ENCODE data around the gene YY1AP1. TPM values are rescaled to one million over a fixed set of nuclear protein-coding genes. Genes with fewer than 3 reads are reported as not detected.
"Not testable (repeated sequence)": the region's sequence is repeated elsewhere in the genome, so short reads cannot be mapped to it uniquely, and the experiment has no call there.

YY1AP1 gene
- total RNA-seq, 1 donor from 2014 or later, result 91.7 TPM

DNA sequence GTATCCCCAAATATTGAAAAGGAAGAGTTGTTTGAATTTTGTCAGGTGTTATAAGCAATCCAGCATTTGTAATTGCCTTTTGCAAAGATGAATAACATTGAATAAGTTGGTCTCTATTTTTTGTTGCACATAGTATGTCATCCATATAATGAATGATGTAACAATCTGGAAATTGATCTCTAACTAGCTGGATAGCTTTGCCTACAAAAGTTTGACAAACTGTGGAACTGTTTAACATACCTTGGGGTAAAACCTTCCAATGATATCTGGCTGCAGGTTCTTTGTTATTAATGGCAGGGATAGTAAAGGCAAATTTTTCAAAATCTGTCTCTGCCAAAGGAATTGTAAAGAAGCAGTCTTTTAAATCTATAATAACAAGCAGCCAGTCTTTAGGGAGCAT, 8.0 kb upstream of the YY1AP1 start:
- no peak for DNase-seq (ENCODE audit: low spot score)

DNA sequence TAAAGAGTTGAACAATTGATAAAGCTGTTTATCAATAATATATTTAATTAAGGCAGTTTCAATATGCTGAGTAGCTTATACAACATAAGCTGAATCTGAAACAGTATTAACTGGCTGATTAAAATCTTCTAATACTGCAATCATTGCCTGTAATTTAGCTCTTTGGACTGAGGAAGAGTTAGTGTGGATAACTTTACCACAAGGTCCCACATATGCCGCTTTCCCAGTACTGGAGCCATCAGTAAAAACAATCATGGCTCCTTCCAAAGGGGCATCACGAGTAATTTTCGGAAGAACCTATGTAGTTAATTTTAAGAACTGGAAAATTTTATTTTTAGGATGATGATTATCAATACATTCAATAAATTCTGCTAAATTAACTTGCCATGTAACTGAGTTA, 7.0 kb upstream of the YY1AP1 start:
- no peak for DNase-seq (ENCODE audit: low spot score)

DNA sequence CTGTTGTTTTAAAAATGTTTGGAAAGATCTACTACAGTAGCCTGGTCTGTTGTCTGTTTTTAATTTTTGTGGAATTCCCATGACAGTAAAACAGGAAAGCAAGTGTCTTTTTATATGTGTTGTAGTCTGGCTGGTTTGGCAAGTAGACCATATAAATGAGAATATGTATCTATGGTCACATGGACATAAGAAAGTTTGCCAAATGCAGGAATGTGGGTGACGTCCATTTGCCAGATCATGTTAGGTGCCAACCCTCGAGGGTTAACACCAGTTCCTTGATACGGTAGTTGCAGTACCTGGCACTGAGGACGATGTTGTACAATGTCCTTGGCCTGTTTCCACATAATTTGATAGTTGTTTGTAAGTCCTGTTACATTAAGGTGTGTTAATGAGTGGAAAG, 6.5 kb upstream of the YY1AP1 start:
- no peak for DNase-seq (ENCODE audit: low spot score)

DNA sequence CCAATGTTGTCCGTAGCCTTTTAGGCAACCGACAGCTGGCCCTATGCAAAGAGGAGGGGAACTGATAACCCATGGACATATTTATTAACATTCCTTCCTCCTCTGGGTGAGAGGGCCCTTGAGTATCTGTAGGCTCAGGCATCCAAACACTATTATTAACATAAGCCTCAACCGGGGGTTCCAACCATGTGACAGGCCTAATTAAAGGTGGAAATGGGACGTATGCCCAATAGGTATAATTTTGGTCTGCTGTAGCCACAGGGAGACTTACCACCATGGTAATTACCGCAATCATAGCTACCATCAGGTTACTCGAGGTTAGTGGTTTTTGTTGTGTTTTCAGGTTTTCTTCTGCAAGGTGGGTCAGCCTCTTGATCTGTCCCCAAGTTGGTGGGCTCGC, 5.6 kb upstream of the YY1AP1 start:
- no peak for DNase-seq (ENCODE audit: low spot score)

DNA sequence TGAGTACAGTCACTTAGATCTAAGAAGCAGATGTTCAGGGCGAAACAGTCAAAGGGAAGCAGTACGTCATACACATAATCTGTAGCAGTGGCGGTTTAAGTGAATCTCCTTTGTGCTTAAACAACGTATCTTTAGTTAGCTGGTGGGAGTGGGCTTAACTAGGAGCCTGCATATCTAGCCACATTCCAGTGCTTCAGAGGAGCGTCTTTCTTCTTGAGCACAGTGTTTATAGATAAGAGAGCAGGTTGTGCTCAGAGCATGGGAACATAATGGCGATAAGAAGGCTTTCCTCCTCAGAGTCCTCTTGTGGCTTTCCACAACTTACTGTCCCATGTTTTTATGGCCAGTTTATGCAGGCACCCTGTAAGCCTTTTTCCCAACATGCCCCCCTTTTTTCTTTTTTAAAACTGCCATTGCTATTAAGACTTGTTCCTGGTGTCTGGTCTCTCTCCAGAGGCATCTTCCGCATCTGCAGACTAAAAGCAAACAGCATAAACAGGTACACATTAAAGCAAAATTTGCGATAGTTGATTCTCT, 3.5 kb upstream of the YY1AP1 start:
- no peak for DNase-seq (ENCODE audit: low spot score)

DNA sequence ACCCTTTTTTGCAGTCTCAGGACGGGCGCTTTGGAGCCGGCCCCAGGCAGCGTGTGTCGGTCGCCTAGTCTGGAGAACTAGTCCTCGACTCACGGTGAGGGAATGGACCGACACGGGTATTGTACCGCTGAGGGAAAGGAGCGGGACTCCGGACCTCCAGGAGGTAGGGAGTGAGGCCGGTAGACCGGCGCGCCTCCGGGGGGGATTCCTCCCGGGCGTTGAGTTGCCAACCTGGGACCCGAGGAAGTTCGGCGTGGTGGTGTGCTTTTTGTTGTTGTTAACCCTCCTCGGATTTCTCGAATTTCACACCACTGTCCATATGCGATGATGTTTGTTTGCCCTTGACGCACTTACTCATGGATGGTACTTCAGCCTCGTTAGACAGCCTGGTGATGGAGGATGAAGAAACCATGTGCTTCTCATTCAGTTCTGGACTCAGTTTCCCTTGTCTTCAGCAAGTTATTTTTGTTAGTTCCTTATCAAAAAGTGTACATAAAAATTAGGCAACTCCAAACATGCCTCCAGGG, 570 bp upstream of the YY1AP1 start, which contains the start of gene DAP3:
Gene DAP3, plus strand, starts transcription at position 11 of the 527 bp plus-strand sequence. CDS start 20,689 bp downstream, outside the sequence.
- peak; percentile 87 for DNase-seq (ENCODE audit: low spot score)

DNA sequence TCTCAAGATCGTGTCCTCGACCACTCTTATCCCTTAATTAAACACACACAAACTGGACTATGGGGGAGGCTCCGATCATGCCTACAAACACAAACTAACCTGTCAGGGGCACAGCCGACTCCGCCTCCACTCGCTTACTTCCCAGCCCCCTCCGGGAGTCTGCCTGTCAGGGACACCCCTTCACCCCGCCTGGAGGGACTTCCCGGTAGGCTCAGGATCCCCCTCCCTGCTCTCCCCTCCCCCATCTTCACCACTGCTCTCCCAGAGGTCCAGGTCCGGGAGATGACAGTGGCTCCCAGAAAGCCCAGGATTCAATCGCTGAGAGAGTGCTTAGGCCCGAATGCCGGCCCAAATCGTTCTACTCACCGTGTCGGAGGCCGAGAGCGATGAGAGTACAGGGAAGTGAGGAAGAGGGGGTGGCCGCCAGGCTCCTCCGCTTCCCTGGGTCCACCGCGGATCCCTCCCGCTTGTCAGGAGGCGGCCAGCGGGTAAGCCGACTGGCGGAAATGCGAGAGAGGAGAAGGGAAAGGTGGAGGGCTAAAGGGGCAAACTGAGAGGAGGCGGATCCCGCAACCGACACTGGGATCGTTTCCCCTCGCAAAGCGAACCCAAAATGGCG, 760 bp downstream of the YY1AP1 start:
- peak; percentile 67 for DNase-seq (ENCODE audit: low spot score)

DNA sequence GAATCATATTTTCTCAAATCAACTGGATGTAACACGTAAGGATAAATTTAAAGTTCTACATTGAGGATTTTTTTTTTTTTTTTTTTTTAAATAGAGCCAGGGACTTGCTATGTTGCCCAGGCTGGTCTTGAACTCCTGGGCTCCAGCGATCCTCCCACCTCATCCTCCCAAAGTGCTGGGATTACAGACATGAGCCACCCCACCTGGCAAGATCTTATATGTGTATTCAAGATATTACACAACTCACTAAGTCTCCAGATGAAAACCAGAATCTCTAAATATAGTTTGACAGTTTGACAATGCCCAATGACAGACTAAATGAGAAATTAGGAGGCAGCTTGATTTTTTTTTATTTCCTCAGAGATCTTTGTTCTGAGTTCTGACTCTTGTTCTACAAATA, 6.8 kb downstream of the YY1AP1 start:
- no peak for DNase-seq (ENCODE audit: low spot score)

DNA sequence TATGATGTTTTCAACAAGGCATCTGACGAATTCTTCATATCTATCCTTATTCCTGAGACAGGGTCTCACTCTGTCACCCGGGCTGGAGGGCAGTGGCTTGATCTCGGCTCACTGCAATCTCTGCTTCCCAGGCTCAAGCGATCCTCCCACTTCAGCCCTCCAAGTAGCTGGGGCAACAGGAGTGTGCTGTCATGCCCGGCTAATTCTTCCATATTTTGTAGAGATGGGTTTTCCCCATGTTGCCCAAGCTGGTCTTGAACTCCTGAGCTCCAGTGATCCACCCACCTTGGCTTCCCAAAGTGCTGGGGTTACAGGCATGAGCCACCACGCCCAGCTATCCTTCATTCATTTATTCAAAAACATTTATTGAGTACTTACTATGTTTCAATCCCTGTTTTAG, 8.0 kb downstream of the YY1AP1 start:
- DNase-seq (ENCODE audit: low spot score), result no peak

DNA sequence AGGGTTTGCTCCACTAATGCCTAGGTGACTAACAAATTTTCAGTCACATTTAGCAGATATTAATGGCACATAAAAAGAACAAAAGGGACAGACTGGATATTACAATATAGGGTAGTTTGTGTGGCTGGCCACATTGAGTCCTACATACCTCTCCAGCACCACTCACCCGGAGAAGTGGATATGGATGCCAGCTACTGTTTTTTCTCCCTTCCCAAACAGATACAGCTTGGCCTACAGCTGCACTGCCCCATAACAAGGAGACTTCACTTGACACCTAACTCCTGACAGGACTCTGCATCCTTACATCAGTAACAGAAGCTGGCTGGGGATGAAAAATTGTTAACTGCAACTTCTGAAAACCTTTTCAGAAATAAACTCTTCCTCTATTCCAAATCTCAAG, 9.6 kb downstream of the YY1AP1 start:
- not testable (repeated sequence) for DNase-seq (ENCODE audit: low spot score)

DNA sequence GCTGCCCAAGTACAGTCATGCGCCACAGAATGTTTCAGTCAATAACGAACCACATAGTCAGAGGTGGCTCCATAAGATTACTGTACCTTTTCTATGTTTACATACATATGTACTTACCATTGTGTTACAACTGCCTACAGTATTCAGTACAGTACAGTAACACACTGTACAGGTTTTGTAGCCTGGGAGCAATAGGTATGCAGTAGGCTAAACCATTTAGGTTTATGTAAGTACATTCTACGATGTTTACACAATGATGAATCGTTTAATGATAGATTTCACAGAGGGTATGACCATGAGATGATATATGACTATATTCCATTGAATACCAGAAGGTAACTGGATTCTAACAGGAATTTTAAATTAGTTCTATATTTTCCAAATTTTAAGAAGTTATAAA, 10.5 kb downstream of the YY1AP1 start:
- DNase-seq (ENCODE audit: low spot score), result no peak

DNA sequence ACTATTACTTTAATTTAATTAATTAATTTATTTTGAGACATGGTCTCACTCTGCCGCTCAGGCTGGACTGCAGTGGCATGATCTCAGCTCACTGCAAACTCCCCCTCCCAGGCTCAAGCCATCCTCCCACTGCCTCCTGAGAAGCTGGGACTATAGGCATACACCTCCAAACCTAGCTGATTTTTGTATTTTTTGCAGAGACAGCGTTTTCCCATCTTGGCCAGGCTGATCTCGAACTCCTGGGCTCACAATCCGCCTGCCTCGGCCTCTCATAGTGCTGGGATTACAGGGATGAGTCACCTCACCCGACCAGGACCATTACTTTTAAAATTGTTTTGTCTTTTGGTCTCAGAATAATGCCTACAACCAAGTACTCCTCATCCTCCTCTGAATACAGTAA, 15.6 kb downstream of the YY1AP1 start:
- DNase-seq (ENCODE audit: low spot score), result no peak

DNA sequence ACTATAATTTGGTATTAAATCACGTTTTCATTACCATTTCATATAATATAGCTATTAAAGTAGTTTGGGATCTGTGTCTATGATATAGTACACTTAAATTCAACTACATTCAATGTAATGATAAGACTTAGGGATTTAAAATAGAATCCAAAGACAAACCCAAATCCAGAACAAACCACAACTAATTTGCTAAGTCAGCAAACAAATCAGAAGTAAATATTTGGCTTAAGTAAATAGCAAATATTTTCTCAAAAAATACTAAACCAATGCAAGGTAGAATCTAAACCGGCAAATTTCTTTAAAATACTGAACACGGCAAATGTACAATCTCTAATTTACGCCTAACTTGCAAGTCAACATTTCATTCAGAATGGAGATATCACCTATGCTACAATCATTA, 16.8 kb downstream of the YY1AP1 start:
- no peak for DNase-seq (ENCODE audit: low spot score)

DNA sequence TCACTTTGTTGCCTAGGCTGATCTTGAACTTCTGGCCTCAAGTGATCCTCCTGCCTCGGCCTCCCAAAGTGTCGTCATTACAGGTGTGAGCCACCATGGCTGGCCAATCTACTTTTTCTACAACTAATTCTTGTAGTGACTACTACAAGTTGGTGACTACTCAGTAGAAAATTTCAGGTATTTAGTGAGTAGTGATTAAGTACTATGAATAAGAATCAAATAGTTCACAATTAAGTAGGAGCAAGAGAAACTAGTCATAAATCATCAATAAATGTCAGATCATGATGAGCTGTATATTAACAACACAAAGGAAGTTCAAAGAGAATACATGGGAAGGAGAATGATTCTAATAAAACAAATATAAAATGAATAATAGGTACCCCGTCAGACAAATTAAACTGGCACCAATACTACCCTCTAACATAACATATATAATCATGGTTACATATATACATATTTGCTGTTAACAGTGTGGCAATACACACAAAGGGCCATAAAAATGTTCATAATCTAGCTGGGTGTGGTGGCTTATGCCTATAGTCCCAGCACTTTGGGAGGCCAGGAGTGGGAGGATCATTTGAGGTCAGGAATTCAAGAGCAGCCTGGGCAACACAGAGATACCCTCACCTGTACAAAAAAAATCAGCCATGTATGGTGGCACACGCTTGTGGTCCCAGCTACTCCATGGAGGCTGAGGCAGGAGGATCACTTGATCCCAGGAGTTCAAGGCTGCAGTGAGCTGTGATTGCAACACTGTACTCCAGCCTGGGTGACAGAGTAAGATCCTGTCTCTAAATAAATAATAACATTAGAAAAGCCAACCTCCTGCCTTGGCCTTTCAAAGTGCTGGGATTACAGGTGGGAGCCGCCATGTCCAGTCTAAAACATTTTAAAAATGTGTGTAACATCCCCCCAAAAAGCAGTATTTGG, 19.1 kb downstream of the YY1AP1 start:
- DNase-seq (ENCODE audit: low spot score), result no peak

DNA sequence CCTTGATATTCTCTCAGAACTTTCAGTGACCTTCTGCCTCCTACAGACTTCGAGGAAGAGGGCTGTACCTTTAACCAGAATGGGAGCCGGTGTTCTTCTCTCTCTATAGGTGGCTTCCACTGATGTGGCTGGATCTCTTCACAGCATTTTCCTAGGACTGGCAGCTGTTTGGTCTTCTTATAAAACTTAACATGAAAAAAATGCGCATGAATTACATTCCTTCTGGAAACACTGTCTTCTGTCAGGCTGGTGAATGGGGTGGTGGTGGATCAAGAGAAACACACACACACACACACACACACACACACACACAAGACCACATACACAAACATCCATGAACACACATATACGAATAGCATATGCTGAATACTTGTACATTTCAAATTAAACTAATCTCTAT, 27.3 kb downstream of the YY1AP1 start:
- not testable (repeated sequence) for DNase-seq (ENCODE audit: low spot score)

DNA sequence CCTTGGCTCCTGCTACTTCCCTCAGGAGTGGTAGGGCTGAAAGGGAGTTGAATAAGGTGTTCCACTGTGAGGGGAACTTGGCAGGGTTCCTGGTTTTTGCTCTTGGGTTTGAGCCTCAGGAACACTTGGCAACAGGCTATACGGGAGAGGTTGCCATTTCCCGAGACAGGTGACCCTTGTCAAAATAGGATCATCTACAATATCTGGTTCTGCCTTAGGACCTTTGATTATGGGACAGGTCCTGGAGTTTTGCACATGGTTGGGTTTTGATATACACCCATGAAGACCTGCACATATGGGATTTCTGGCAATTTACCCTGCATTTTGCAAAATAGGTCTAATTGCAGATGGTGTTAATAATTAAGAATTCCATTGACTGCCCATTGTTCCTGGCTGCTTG, 31.1 kb downstream of the YY1AP1 start:
- no peak for DNase-seq (ENCODE audit: low spot score)

DNA sequence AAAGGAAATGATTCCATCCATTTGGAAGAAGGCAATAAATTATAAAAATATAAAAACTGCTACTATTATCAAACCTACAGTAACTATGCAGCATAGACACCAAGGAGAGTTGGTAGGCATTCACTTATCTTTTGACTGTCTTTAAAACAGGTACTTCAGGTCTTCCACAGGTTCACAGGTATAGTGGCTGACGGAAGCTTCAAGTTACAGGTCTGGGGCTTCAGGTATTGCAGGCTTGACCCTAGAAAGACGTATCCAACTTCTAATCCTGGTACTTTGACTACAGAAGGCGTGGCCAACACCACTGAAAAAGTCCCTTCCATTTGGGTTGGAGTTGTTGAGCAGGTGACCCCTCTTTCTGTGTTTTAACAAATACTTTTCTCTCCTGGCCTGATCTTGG, 35.6 kb downstream of the YY1AP1 start:
- no peak for DNase-seq (ENCODE audit: low spot score)

DNA sequence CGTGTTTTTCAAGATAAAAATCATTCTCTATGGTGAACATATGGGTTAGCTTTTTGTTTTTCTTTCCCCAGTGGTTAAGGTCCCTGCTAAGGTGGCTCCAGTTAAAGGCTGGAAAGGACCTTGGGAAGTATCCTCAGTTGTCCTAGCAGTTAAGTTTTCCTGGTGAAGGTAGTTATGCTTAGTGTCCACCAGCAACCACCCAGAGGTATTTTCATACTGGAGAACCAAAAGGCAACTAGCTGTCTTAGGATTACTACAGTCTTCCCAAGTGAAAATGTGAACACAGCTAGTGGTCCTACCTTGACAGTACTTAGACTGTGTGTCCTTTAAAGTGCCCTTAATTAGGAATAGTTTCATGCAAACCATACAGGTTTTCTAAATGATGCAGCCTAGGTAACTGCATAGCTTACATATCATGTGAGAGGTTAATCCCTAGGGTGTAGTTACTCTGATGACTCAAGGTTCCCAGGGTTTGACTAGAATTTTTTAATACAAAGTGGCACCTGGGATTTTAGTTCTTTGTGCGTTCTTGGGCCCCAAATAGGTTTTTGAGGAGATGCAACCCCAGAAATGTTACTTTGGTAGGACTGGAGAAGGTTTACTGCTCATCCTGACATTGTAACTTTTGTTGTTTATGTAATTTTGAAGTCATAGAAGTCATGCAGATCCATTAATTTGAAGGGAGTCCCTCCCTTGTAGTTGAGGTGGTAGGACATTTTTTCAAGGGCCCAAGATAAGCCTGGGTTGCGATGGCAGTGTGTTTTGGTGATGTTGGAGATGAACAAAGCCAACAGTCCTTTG, 36.5 kb downstream of the YY1AP1 start:
- no peak for DNase-seq (ENCODE audit: low spot score)

DNA sequence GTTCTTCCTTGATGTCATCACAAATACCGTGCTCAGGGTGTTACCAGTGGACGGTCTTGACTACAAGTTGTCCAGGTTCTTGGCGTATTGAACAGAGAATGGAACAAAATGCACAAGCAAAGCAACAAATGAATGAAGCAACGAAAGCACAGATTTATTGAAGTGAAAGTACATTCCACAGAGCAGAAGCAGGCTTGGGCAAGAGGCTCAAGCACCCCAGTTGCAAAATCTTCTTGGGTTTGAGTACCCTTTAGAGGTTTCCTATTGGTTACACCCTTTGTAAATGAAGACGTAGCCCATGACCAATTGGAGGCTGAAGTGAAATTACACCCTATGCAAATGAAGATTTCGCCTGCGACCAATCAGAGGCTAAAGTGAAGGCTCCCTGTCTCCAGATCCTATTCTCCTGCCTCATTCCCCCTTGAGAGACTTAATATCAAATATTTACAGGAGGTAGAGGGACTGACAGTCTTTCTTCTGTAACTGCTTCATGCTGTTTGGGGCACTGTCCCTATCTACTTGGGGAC, 38.3 kb downstream of the YY1AP1 start:
- no peak for DNase-seq (ENCODE audit: low spot score)

DNA sequence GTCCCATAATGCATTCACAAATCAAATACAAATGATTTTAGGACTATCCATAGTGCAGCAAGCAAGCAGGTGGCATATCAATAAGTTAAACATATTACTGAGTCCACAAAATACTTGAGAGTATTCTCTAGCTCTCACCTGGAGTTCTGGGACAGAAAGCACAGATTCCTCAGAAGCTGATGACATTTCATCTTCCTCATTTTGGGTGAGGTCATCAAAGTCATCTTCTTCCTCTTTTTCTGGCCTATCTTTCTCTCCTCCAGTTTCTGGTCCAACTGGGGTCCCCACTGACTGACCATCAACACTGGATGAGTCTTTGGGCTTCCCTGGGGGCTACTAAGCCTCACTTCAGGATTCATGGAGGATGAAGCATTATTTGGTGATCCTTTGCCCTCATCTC, 38.9 kb downstream of the YY1AP1 start:
- no peak for DNase-seq (ENCODE audit: low spot score)
